GM12891 (cell line): ENCODE results near the gene TMEM263.

Experiments used
- POLR2A ChIP-seq: IDR thresholded peaks from 2 replicates; pipeline ENCODE4 v1.6.1; 2011; ENCODE audit warnings: low read depth, low read length, control low read depth
- POLR2AphosphoS5 ChIP-seq: IDR thresholded peaks from 2 replicates; pipeline ENCODE4 v1.6.1; 2011; ENCODE audit warnings: low read depth, low read length, control low read depth
- TAF1 ChIP-seq: IDR thresholded peaks from 2 replicates; pipeline ENCODE4 v1.6.1; 2011; ENCODE audit warnings: low read depth, low read length, control low read depth

DNA sequence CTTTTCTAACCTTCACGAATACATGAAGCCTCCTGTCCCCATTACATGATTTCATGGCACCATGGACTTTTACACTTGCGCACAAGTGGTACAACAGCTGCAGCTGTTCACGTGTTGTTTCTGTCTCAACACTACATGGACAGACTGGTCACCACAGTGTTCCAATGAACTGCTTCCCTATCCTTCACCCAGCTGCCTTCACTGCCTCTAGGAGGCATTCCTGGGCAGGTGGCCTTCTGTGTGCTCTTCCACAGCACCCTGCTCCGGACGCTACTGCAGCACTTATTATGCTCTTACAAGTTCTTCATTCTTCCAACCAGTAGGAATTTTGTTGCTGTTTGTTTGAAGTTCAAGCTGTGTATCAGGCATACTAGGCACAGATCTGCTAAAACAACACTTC is 29.8 kb downstream of the TMEM263 start:
- no peak for TF ChIP-seq POLR2A
- no peak for TF ChIP-seq POLR2AphosphoS5
- no peak for TF ChIP-seq TAF1
